ENCODE data around the gene HIBADH. TPM values are rescaled to one million over a fixed set of nuclear protein-coding genes. Genes with fewer than 3 reads are reported as not detected.

Gene HIBADH
- total and polyA plus RNA-seq, 12 donors = 24.7 to 94.0 (median 77.7) TPM

- Histone ChIP-seq H3K27me3 (no peaks in the 10 kb centered on the region), H3K36me3 (peaks cover 0 to 44% (median 5%) of the 10 kb centered on the region in 9 donors), H3K9me3 (no peaks in the 10 kb centered on the region), H3K27ac (no peak overlapping the region), H3K4me1 (no peaks in the 10 kb centered on the region), H3K4me3 (no peak overlapping the region)
- no peak for DNase-seq
- intact Hi-C loops (cut with DNase I) = loop anchor here in 1 of 10 donors (2.0 kb wide), 1 partner anchor 19 kb away; no protein-coding TSS in a partner anchor
- ATAC-seq = no peak
- no peak for TF ChIP-seq CTCF (IDR thresholded peaks at IDR 0.05)
- 91 to 92% methylated on average over 1 of the region's 1 CpG for WGBS, 2 donors
These were observed 15.2 kb downstream of the HIBADH start for GRCh38 chr7:27647489-27647888.

- 90 to 98% methylated on average over 9 of the region's 9 CpGs for WGBS, 2 donors
These were observed 15.6 kb downstream of the HIBADH start for GRCh38 chr7:27647046-27647445.

GRCh38 chr7:27642271-27642670 lies 20.4 kb downstream of the HIBADH start:
- H3K9me3 ChIP-seq = no peaks in the 10 kb centered on the region
- DNase-seq (no peak), ATAC-seq (no peak)
- 99% methylated on average over 2 of the region's 2 CpGs for WGBS, 2 donors
- peak overlapping the region in 2 of 10 donors; percentile 6 to 46 for H3K27ac ChIP-seq
- no peak for TF ChIP-seq CTCF (IDR thresholded peaks at IDR 0.05)
- H3K4me1 ChIP-seq = peaks cover 0 to 20% (median 17%) of the 10 kb centered on the region in 9 donors
- H3K4me3 ChIP-seq = no peak overlapping the region
- peaks cover 0 to 22% (median 0%) of the 10 kb centered on the region in 9 donors for H3K36me3 ChIP-seq
- intact Hi-C loops (cut with DNase I) = no loop called here
- H3K27me3 ChIP-seq = no peaks in the 10 kb centered on the region

More at GRCh38 chr7:27647046-27647445, 15.6 kb downstream of the HIBADH start:
- Histone ChIP-seq H3K36me3 (peaks cover 0 to 44% (median 5%) of the 10 kb centered on the region in 9 donors), H3K9me3 (no peaks in the 10 kb centered on the region), H3K4me3 (no peak overlapping the region), H3K27ac (no peak overlapping the region), H3K27me3 (no peaks in the 10 kb centered on the region), H3K4me1 (peaks cover 0 to 2% (median under 1%) of the 10 kb centered on the region in 9 donors)
- TF ChIP-seq CTCF (IDR thresholded peaks at IDR 0.05) = no peak
- ATAC-seq = no peak
- no peak for DNase-seq
- intact Hi-C loops (cut with DNase I) = loop anchor here in 1 of 10 donors (2.0 kb wide), 1 partner anchor 20 kb away; no protein-coding TSS in a partner anchor

GRCh38 chr7:27641581-27642230 lies 21.0 kb downstream of the HIBADH start:
- no peak for DNase-seq
- H3K4me1 ChIP-seq = peaks cover 0 to 22% (median 19%) of the 10 kb centered on the region in 9 donors
- ATAC-seq = peak in 3 of 8 donors; percentile 4 to 48 (median 30)
- peaks cover 0 to 17% (median 0%) of the 10 kb centered on the region in 9 donors for H3K36me3 ChIP-seq
- intact Hi-C loops (cut with DNase I) = no loop called here
- no peak for TF ChIP-seq CTCF (IDR thresholded peaks at IDR 0.05)
- H3K27ac ChIP-seq = peak overlapping the region in 3 of 10 donors; percentile 6 to 48 (median 46)
- H3K27me3 ChIP-seq = no peaks in the 10 kb centered on the region
- no peaks in the 10 kb centered on the region for H3K9me3 ChIP-seq
- H3K4me3 ChIP-seq = peak overlapping the region in 1 of 10 donors; percentile 14
- WGBS, 2 donors = 36 to 45% methylated on average over 4 of the region's 4 CpGs

All from heart right ventricle (tissue), 16 donors.